Right ventricle myocardium inferior (tissue), 1 donor: ENCODE results near the gene KRTCAP2. TPM values are rescaled to one million over a fixed set of nuclear protein-coding genes. Genes with fewer than 3 reads are reported as not detected.

Experiments
- ATAC-seq: fragments of 200-7000 bp; cut with Tn5 transposase; one replicate; pipeline ENCODE4 v1.9.1; 2020; ENCODE audit warnings: mild to moderate bottlenecking, moderate library complexity
- DNase-seq: peaks from one replicate; pipeline ENCODE4 v3.0.0; 2021; ENCODE audit errors: missing footprints
- intact Hi-C: fragments of 100-400 bp; cut with DNase I; formaldehyde crosslinking; loops from one replicate; pipeline ENCODE4 v1.11.0; 2022
- total RNA-seq: library from RNA; stranded (reverse); fragmentation: NEBNext Ultra II Directional; extraction: Animal tissue kit (Norgen Biotek cat#: 25700); gene quantifications from one replicate; pipeline ENCODE4 v1.2.1, GENCODE V29; 2021
- donor health status: DM: no; HTN: yes; CAD: no; lungs with severe emphysema.

The KRTCAP2 gene
- total RNA-seq, 1 donor from 2014 or later = 118 TPM

- DNase-seq = no peak
- no peak for ATAC-seq
- intact Hi-C loops = no loop called here
Measured at GRCh38 chr1:155186794-155187455, 13.8 kb upstream of the KRTCAP2 start.

- DNase-seq (no peak), ATAC-seq (no peak)
- intact Hi-C loops = no loop called here
Measured at GRCh38 chr1:155186067-155186793, 13.1 kb upstream of the KRTCAP2 start.

GRCh38 chr1:155185783-155186066 is 12.6 kb upstream of the KRTCAP2 start:
- intact Hi-C loops = no loop called here
- DNase-seq = no peak
- ATAC-seq = peak; percentile 5

- ATAC-seq = peak; percentile 64
- intact Hi-C loops = no loop called here
Measured at GRCh38 chr1:155184835-155185782, 12.0 kb upstream of the KRTCAP2 start.

GRCh38 chr1:155184351-155184811 is 11.3 kb upstream of the KRTCAP2 start:
- intact Hi-C loops = no loop called here
- ATAC-seq = no peak
- DNase-seq = no peak

More at GRCh38 chr1:155184835-155185782, 12.0 kb upstream of the KRTCAP2 start:
- DNase-seq = no peak

GRCh38 chr1:155183775-155184221 is 10.7 kb upstream of the KRTCAP2 start:
- DNase-seq (no peak), ATAC-seq (no peak)
- intact Hi-C loops = no loop called here

- ATAC-seq = no peak
- DNase-seq = no peak
- intact Hi-C loops = no loop called here
Measured at GRCh38 chr1:155182052-155182550, 9.0 kb upstream of the KRTCAP2 start.

GRCh38 chr1:155181371-155182051 is 8.4 kb upstream of the KRTCAP2 start:
- DNase-seq = no peak
- no peak for ATAC-seq
- intact Hi-C loops = no loop called here

GRCh38 chr1:155179112-155180031 is 6.3 kb upstream of the KRTCAP2 start:
- ATAC-seq = no peak
- DNase-seq = no peak
- intact Hi-C loops = no loop called here

GRCh38 chr1:155178441-155179111 is 5.5 kb upstream of the KRTCAP2 start:
- no peak for ATAC-seq
- intact Hi-C loops = no loop called here
- DNase-seq = no peak

GRCh38 chr1:155177918-155178281 is 4.8 kb upstream of the KRTCAP2 start:
- intact Hi-C loops = loop anchor here (2.0 kb wide), 1 partner anchor 49 kb away; no protein-coding TSS in a partner anchor
- no peak for ATAC-seq
- no peak for DNase-seq

- intact Hi-C loops = loop anchor here (2.0 kb wide), 1 partner anchor 49 kb away; no protein-coding TSS in a partner anchor
- DNase-seq = no peak
Measured at GRCh38 chr1:155177192-155177917, 4.3 kb upstream of the KRTCAP2 start.

GRCh38 chr1:155176544-155177071 is 3.5 kb upstream of the KRTCAP2 start:
- ATAC-seq (peak; percentile 57), DNase-seq (peak; percentile 91)
- intact Hi-C loops = loop anchor here (2.0 kb wide), 1 partner anchor 50 kb away; no protein-coding TSS in a partner anchor

More at GRCh38 chr1:155177192-155177917, 4.3 kb upstream of the KRTCAP2 start:
- ATAC-seq = no peak

GRCh38 chr1:155175927-155176371 is 2.8 kb upstream of the KRTCAP2 start:
- ATAC-seq (no peak), DNase-seq (no peak)
- intact Hi-C loops = loop anchor here (2.0 kb wide), 1 partner anchor 51 kb away; no protein-coding TSS in a partner anchor

- intact Hi-C loops = no loop called here
- ATAC-seq (no peak), DNase-seq (no peak)
Measured at GRCh38 chr1:155175281-155175926, 2.3 kb upstream of the KRTCAP2 start.
